GM21515 (cell line): ENCODE measurements around the gene SIK1.
"Not testable (repeated sequence)": the region's sequence is repeated elsewhere in the genome, so short reads cannot be mapped to it uniquely, and the experiment has no call there.

Source experiments
- ATAC-seq: cut with Tn5 transposase; IDR thresholded peaks from one replicate; pipeline ENCODE4 v1.9.1; 2021; ENCODE audit not compliant: unreplicated experiment

The SIK1 gene

GRCh38 chr21:43398000-43398399 lies 28.9 kb downstream of the SIK1 start:
- not testable (repeated sequence) for ATAC-seq

- ATAC-seq = not testable (repeated sequence)
Observed at GRCh38 chr21:43397439-43397808, 29.5 kb downstream of the SIK1 start.

- not testable (repeated sequence) for ATAC-seq
Observed at GRCh38 chr21:43396788-43397438, 30.0 kb downstream of the SIK1 start.

GRCh38 chr21:43383351-43383750 lies 43.6 kb downstream of the SIK1 start:
- ATAC-seq = not testable (repeated sequence)

GRCh38 chr21:43382902-43383301 lies 44.0 kb downstream of the SIK1 start:
- ATAC-seq = not testable (repeated sequence)

- ATAC-seq = peak; percentile 62
Observed at GRCh38 chr21:43380852-43381533, 45.9 kb downstream of the SIK1 start.

- not testable (repeated sequence) for ATAC-seq
Observed at GRCh38 chr21:43380337-43380736, 46.6 kb downstream of the SIK1 start.

- not testable (repeated sequence) for ATAC-seq
Observed at GRCh38 chr21:43379626-43380122, 47.3 kb downstream of the SIK1 start.

- ATAC-seq = no peak
Observed at GRCh38 chr21:43376478-43376882, 50.5 kb downstream of the SIK1 start.

GRCh38 chr21:43375837-43376477 lies 51.0 kb downstream of the SIK1 start:
- ATAC-seq = no peak

GRCh38 chr21:43375006-43375836 lies 51.7 kb downstream of the SIK1 start:
- no peak for ATAC-seq

GRCh38 chr21:43374228-43374885 lies 52.6 kb downstream of the SIK1 start:
- no peak for ATAC-seq

GRCh38 chr21:43373362-43374227 lies 53.3 kb downstream of the SIK1 start:
- no peak for ATAC-seq

- ATAC-seq = no peak
Observed at GRCh38 chr21:43372663-43373361, 54.1 kb downstream of the SIK1 start.

- no peak for ATAC-seq
Observed at GRCh38 chr21:43371786-43372185, 55.1 kb downstream of the SIK1 start.

- ATAC-seq = no peak
Observed at GRCh38 chr21:43370888-43371570, 55.9 kb downstream of the SIK1 start.

- ATAC-seq = no peak
Observed at GRCh38 chr21:43370091-43370658, 56.8 kb downstream of the SIK1 start.

- no peak for ATAC-seq
Observed at GRCh38 chr21:43369596-43370090, 57.3 kb downstream of the SIK1 start.
